ENCODE data around the gene PDLIM3. TPM values are rescaled to one million over a fixed set of nuclear protein-coding genes. Genes with fewer than 3 reads are reported as not detected.
A peak's percentile ranks its signal among the peaks of the same experiment; 100 is the strongest.
"Not testable (repeated sequence)": the region's sequence is repeated elsewhere in the genome, so short reads cannot be mapped to it uniquely, and the experiment has no call there.

PDLIM3 gene
- total RNA-seq, 1 experiment from 2014 or later: 9.5 TPM

DNA sequence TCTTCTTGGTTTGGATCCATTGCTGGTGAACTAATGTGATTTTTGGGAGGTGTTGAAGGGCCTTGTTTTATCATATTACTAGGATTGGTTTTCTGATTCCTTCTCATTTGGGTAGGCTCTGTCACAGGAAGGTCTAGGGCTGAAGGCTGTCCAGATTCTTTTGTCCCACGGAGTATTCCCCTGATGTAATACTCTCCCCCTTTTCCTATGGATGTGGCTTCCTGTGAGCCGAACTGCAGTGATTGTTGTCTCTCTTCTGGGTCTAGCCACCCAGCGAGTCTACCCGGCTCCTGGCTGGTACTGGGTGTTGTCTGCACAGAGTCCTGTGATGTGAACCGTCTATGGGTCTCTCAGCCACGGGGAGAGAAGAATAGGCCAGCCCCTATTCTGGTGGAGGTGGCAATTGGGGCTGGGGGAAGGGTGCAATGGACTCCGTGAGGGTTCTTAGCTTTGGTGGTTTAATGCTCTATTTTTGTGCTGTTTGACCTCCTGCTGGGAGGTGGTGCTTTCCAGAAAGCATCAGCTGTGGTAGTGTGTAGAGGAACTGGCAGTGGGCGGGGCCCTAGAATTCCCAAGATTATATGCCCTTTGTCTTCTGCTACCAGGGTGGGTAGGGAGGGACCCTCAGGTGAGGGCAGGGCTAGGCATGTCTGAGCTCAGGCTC is 24.1 kb upstream of the PDLIM3 start:
- DNase-seq (ENCODE audit: low spot score); in situ Hi-C loops (cut with HindIII; ENCODE audit: low sequenced_read_pairs): not testable (repeated sequence)

DNA sequence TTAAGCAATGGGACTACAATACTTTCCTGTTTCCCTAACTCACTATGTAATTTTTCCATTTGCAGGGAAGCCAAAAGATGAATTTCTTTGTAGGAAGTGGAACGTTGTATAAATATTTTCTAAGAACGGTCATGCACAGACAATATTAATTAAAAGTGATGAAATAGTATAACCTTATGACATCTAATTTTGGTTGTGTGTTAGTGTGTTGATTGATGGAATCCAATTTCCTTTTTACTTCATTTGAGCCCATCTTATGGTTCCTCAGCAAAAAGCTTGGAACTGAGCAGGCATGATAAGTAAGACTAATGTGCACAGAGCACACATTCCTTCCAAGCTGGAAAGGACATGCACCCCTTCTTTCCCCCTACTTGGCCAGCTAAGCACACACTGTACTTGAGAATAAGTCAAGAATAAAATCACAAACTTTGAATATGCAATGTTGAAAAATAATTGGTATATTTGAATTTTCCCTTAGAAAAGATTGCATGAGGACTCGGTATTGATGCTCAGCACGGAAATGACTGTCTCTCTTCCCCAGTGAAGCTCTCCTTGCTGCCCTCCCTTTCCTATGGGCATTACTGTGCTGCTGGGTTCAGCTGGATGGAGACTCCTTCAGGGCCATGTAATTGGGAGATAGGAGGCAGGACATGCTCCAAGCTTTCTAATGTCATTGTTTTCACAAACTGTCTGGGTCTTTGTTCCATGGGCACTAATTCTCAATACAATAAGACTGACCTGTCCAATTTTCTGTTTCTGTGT is 19.2 kb upstream of the PDLIM3 start:
- in situ Hi-C loops (cut with HindIII; ENCODE audit: low sequenced_read_pairs): no loop called here
- DNase-seq (ENCODE audit: low spot score): no peak

DNA sequence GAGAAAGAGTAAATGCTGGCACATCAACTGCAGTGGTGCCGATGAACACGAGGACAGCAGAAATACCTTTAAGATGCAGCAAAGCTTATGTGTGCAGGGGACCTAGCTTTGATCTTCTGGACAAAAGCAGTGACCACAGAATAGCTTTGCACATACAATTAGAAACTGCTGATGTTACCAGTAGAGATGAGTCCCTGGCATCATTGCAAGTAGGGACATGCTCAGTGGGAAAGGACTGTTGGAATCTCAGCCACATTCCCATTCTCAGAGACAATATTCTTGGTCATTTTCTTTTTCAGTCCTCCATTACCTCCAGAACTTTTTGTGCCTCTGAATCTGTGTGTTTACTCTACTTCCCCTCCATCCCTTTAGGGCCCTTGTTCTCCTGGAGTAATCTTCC is 16.9 kb upstream of the PDLIM3 start:
- no peak for DNase-seq (ENCODE audit: low spot score)
- in situ Hi-C loops (cut with HindIII; ENCODE audit: low sequenced_read_pairs): no loop called here

DNA sequence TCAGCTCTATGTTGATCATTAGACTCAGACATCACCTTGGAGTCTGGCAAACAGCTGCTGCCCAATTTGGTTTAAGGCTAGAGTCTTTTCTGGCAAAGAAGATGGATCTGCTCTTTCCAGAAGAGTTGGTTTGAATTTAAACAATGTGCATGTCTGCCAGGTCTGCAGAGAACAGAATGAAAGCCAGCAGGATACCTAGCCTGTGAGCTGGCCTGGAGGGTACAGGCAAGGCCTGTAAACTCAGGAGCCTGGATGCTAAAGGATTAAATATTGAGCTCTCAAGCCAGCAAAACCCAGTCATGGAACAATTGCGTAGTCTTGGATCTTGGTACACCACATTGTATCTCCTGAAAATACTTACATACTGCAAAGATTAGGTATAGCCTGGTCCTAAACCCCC is 15.6 kb upstream of the PDLIM3 start:
- DNase-seq (ENCODE audit: low spot score): peak; percentile 81
- in situ Hi-C loops (cut with HindIII; ENCODE audit: low sequenced_read_pairs): no loop called here

DNA sequence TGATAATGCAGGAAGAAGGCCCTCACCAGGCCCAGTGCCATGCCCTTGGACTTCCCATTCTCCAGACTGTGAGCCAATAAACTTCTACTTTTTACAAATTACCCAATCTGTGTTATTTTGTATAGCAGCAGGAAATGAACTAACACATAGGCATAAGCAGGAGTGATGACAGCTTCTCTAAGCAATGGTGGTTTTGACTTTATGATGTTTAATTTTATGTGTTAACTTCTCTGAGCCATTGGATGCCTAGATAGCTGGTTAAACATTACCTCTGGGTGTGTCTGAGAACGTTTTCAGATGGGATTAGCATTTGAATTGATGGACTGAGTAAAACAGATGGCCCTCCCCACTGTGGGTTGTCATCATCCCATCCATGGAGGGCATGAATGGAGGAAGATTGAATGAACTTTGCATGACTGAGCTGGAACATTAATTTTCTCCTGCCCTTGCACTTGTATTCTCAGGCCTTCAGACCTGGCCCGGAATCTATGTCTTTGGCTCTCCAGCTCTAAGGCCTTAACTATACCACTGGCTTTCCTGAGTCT is 13.9 kb upstream of the PDLIM3 start:
- no peak for DNase-seq (ENCODE audit: low spot score)
- in situ Hi-C loops (cut with HindIII; ENCODE audit: low sequenced_read_pairs): no loop called here

DNA sequence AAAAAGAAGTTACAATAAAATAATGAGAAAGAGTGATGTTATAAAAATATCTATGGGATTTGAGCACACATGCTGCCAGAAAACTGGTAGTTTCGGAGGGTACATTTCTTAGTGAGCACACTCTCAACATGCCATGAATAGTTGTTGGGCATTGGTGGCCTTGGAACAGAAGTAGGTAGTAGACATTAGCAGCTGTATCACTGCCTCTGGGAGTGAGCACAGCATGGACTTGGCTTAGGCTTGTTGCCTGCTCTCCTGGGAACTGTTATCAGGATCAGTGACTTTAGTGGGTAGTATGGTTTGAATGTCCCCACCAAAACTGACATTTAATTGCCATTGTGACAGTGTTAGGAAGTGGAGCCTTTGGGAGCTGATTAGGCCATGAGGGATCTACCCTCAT is 13.3 kb upstream of the PDLIM3 start:
- in situ Hi-C loops (cut with HindIII; ENCODE audit: low sequenced_read_pairs): no loop called here
- DNase-seq (ENCODE audit: low spot score): no peak

DNA sequence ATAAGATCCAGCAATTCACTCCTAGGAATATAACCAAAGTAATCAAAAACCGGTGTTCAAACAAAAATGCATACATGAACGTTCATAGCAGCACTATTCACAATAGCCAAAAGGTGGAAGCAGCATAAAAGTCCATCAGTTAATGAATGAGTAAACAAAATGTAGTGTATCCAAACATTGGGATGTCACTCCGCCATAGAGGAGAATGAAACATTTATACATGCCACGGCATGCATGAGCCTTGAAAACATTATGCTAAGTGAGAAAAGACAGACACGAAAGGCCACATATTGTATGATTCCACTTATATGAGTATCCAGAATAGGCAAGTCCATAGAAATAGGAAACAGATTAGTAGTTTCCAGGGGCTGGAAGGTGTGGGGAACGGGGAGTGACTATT is 11.0 kb upstream of the PDLIM3 start:
- DNase-seq (ENCODE audit: low spot score): no peak
- in situ Hi-C loops (cut with HindIII; ENCODE audit: low sequenced_read_pairs): no loop called here

DNA sequence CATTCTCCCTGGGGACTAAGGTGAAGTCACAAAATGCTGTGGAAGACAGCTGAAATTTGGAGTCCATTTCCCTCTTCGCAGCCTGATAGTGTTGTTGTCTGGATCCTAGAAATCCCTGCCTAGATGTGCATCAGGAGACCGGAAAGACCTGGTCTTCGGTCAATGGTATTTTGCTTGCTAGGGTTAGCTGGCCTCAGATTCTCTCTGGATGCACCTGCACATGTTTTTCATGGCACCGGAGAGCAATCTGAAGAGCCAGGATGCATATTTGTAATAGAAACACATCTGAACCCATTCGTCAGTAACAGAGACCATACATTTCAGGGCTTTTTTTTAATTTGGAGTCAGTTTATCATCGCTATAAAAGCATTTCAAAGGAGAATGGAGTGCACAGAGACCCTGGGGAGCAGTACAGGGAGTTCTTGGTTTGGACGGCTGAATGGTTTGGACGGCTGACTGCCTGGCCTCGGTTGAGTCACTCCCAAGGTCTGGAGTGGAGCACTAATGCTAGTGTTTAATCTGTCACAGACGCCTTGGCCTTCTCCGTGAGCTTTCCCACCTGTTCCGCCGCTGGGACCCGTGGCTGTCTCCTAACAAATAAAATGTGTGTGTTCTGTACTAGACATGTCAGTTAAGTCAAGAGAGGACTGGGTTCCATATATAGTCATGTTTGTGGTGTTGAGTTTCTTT is 7.5 kb upstream of the PDLIM3 start:
- DNase-seq (ENCODE audit: low spot score): no peak
- in situ Hi-C loops (cut with HindIII; ENCODE audit: low sequenced_read_pairs): no loop called here

DNA sequence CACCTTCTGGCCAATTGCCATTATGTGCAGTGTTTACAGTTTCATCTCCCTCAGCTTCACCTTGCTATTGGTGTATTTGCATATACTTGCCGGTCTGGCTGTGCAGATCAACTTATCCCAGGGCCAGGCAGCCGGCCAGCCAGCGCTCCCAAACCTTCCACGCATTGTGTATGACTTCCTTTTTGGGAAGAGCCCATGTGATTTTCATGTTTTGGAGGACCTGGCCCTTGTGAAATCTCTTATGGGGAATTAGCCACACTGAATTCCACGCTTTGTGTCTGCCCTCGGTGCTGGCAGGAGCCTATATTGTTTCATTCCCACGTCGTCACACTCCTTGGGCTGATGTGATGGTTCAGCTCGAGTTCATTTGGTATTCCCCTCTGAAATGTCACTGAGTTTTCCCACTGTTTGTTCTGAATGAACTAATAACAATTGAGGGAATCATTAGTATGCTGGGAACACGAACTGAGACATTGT is 6.0 kb upstream of the PDLIM3 start:
- DNase-seq (ENCODE audit: low spot score): no peak
- in situ Hi-C loops (cut with HindIII; ENCODE audit: low sequenced_read_pairs): no loop called here

DNA sequence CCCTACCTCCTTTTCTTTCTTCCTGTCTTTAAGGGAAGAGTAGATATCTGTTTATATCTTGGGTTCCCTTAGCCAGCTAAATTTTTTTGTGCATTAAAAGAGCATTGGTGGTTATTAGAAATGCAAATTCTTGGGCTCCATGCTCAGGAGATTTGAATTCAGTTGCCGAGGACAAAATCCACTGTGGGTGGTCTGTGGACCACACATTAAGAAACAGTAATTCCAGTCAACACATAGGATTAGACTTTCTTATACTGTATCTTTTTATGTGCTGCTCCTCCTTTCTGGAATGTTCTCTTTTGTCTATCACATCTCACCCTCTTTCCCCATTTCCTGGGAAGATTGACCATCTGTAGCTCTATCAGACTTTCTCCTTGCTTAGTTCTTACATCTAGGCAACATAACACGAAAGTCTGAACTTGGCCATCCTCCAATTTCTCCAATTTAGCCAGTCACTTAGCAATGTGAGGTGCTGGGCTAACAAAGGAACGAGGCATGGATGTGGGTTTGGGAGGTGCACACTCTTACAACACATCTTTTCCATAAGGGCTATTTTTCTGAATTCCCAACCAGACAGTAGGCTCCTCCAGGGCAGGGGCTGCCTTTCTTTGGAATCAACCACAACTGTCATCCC is 5.3 kb upstream of the PDLIM3 start:
- DNase-seq (ENCODE audit: low spot score): no peak
- in situ Hi-C loops (cut with HindIII; ENCODE audit: low sequenced_read_pairs): no loop called here

DNA sequence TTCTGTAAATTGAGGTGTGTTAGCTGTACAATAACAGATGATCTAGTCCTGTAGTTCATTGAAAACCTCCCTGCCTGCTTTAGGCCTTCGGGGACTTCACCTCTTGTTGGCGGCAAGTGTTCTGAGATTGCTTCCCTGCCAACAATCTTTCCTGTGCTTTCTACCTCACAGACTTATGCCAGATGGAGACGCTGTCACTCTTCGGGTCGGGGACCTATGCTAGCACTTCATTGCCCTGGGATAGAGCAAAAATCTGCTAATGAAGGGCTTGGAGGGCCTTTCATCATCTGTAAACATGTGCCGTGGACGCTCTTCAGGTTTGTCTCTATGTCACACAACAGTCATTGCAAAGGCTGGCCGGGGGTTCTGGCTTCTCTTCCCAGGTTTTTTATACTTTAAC is 4.7 kb upstream of the PDLIM3 start:
- in situ Hi-C loops (cut with HindIII; ENCODE audit: low sequenced_read_pairs): no loop called here
- DNase-seq (ENCODE audit: low spot score): no peak

DNA sequence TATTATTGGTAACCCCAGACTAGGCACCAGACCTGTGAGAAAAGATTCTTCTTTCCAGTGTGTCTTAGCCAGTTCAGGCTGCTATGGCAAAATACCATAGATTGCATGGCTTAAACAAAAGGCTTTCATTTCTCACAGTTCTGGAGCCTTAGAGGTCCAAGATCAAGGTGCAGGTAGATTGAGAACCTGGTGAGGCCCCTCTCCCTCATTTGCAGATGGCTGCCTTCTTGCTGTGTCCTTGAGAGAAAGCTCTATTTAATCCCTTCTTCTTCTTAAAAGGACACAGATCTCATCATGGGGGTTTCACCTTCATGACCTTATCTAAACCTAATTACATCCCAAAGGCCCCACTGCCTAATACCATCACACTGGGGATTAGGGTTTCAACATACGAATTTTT is 3.5 kb upstream of the PDLIM3 start:
- in situ Hi-C loops (cut with HindIII; ENCODE audit: low sequenced_read_pairs): no loop called here
- no peak for DNase-seq (ENCODE audit: low spot score)

DNA sequence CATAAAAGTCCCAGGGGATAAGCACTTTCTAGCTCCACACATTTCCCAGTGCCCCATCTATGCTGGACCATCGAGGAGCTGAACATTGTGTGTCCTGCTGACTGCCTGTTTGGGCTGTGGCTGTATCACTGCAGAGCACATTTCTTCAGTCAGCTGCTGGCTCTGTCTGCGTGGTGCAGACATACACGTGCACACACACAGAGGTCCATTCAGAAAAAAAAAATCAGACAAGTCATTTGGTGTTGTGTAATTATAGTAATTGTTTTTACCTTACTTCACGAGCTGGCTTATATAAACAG is 1.1 kb upstream of the PDLIM3 start:
- in situ Hi-C loops (cut with HindIII; ENCODE audit: low sequenced_read_pairs): no loop called here
- no peak for DNase-seq (ENCODE audit: low spot score)

DNA sequence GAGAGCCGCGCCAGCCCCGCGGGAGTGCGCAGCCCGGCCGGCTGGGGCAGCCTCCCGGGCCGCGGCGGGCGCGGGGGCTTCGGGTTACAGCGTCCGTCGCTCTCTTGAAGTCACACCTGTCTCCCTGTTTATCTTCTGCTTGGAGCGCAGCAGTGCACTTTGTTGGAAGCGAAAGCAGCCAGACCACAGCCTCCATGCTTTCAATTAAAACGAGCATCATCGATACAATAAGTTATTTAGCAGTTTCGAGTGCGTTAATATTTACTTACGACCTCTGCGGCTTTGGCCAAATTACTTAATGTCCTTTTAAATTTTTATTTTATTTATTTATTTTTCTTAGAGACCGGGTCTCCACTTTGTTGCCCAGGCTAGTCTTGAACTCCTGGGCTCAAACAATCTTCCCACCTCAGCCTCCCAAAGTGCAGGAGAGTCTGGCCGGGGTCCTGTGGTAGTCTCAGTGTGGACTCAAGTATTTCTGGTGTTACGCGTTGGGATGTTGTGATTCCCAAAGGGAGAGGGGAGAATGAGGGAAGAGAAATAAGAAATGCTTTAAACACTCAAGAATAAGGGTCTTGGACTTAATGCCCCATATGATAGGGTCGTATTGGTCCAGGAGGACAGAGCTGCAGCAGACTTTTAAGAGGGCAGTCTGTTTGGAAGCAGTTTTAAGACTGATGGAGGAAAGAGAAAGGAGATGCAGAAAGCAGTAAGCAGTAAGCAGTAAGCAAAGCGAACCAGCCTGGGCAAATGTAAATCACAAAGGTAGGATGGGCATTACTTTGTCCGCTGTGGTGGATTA is 504 bp upstream of the PDLIM3 start:
- no peak for DNase-seq (ENCODE audit: low spot score)
- in situ Hi-C loops (cut with HindIII; ENCODE audit: low sequenced_read_pairs): no loop called here

DNA sequence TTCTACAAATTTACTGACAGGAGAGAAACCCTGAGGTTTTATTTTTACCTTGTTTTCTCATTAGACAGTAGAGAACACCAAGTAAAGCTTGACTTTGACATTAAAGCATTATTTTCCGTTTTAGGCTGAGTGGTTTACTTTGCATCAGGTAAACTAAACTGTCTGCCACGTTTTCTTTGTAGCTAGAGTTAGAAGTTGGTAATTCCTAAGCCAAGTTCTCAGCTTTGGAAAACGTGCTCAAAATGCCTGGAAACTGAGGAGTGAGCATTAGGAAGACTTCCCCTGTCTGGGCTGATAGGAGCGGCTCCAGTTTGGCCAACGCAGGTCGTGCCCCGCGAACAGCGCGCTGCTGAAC is 819 bp downstream of the PDLIM3 start:
- in situ Hi-C loops (cut with HindIII; ENCODE audit: low sequenced_read_pairs): no loop called here
- DNase-seq (ENCODE audit: low spot score): no peak

DNA sequence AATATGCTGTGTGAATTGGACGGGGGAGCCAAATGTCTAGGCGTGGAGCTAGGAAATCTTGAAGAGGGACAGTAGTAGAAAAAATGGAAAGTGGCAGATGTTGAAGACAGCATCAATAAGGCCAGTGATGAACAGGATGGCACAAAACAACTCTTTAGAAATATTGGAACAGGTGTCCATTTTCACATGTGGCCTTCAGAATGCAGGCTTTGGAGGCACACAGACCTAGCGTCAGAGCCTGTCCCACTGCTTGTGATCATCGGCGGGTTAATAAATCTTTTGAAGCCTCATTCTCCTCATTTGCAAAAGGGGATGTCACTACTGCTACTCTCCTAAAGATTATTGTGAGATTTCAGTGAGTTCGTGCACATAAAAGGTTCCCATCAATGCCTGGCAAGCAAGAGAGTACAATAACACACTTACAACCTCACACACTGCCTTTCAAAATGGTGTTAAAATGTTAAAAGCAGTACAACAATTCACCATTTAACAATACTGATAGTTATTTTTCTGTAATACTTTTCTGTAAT is 2.4 kb downstream of the PDLIM3 start:
- no peak for DNase-seq (ENCODE audit: low spot score)
- in situ Hi-C loops (cut with HindIII; ENCODE audit: low sequenced_read_pairs): no loop called here

DNA sequence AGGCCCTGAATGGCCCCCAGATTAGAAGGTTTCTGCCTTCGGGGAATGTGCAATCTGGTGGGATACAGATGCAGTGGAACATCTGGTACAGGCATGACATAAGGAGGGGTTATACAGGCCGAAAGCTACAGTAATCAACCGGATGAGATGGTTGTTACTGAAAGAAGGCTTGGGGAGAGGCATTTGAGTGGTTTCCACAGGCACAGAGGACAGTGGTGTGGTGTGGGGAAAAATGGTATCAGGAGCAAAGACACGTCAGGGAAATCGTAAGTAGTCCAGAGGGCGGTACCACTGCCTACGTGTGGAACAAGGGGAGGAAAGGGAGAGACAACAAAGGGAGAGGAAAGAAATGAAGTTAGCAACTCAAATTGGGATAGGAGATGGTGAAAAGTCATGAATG is 3.0 kb downstream of the PDLIM3 start:
- in situ Hi-C loops (cut with HindIII; ENCODE audit: low sequenced_read_pairs): no loop called here
- no peak for DNase-seq (ENCODE audit: low spot score)

DNA sequence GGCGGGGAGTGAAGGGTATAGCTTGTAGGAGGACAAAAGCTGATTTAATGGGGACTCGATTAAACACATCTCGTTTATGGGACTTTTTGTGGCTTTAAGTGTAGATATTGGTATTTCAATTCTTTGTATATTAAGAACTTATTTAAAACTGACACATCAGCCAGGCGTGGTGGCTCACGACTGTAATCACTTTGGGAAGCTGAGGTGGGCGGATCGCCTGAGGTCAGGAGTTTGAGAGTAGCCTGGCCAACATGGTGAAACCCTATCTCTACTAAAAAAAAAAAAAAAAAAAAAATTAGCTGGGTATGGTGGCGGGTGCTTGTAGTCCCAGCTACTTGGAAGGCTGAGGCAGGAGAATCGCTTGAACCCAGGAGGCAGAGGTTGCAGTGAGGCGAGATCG is 3.7 kb downstream of the PDLIM3 start:
- in situ Hi-C loops (cut with HindIII; ENCODE audit: low sequenced_read_pairs): not testable (repeated sequence)

DNA sequence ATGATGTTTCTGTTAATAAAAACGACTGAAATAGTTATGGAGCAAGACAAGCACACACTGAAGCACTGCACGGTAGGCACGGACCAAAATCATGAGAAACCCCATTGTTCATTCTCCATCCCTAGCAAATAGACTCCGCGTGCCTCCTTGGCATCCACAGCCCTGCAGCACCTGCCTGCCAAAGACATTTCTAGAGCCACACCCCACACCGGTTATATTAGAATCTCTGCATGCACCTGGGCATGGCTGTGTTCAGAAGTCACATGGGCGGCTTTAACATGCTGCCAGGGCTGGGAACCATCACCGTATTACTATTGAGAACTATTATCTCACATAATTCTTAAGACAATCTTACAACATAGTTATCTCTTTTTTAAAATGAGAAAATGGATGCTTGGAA is 5.9 kb downstream of the PDLIM3 start:
- no peak for DNase-seq (ENCODE audit: low spot score)
- in situ Hi-C loops (cut with HindIII; ENCODE audit: low sequenced_read_pairs): no loop called here

More for the DNA sequence above, 3.7 kb downstream of the PDLIM3 start:
- not testable (repeated sequence) for DNase-seq (ENCODE audit: low spot score)

All from G401 (cell line).